Esophagus muscularis mucosa (tissue), 3 donors: ENCODE data around the gene TEC.
"Not testable (repeated sequence)": the region's sequence is repeated elsewhere in the genome, so short reads cannot be mapped to it uniquely, and the experiment has no call there.

ENCODE experiments used
- POLR2A ChIP-seq: fragments of 450-650 bp; IDR thresholded peaks from one replicate; pipeline ENCODE4 v1.6.1; 2017; ENCODE audit warnings: antibody characterized with exemption, moderate library complexity, mild to moderate bottlenecking, low read depth
- POLR2AphosphoS5 ChIP-seq, 2 donors: sonication (generic); formaldehyde crosslinking; IDR thresholded peaks; one replicate each; pipeline ENCODE4 v1.6.1; 2017; ENCODE audit warnings: antibody characterized with exemption in 2 of 2
- TF ChIP-seq, protein P1 (sequence below), 3 experiments: fragments of 200-600 bp in 2 of 3; fragments of 450-650 bp in 1 of 3; sonication (generic) in 2 of 3; IDR thresholded peaks; one replicate each; pipeline ENCODE4 v1.5.1; 2017 to 2019; ENCODE audit warnings: antibody characterized with exemption in 3 of 3, mild to moderate bottlenecking in 2 of 3, moderate library complexity in 1 of 3

DNA sequence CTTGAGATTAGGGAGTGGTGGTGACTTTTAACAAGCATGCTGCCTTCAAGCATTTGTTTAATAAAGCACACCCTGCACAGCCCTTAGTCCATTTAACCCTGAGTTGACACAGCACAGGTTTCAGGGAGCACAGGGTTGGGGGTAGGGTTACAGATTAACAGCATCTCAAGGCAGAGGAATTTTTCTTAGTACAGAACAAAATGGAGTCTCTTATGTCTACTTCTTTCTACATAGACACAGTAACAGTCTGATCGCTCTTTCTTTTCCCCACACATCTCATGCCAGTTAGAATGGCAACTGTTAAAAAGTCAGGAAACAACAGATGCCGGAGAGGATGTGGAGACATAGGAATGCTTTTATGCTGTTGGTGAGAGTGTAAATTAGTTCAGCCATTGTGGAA lies 16.4 kb upstream of the TEC start:
- TF ChIP-seq POLR2A; POLR2AphosphoS5 (IDR thresholded peaks at IDR 0.05): not testable (repeated sequence)
- TF ChIP-seq, protein P1, sequence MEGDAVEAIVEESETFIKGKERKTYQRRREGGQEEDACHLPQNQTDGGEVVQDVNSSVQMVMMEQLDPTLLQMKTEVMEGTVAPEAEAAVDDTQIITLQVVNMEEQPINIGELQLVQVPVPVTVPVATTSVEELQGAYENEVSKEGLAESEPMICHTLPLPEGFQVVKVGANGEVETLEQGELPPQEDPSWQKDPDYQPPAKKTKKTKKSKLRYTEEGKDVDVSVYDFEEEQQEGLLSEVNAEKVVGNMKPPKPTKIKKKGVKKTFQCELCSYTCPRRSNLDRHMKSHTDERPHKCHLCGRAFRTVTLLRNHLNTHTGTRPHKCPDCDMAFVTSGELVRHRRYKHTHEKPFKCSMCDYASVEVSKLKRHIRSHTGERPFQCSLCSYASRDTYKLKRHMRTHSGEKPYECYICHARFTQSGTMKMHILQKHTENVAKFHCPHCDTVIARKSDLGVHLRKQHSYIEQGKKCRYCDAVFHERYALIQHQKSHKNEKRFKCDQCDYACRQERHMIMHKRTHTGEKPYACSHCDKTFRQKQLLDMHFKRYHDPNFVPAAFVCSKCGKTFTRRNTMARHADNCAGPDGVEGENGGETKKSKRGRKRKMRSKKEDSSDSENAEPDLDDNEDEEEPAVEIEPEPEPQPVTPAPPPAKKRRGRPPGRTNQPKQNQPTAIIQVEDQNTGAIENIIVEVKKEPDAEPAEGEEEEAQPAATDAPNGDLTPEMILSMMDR (IDR thresholded peaks at IDR 0.05), result not testable (repeated sequence)
